BLaER1 (cell line): ENCODE measurements around the gene CMSS1.

ENCODE experiments used
- H3K27ac ChIP-seq: shearing (Covaris generic); formaldehyde crosslinking; 2 replicates; pipeline ENCODE4 v1.8.1; 2022
- H3K27me3 ChIP-seq: shearing (Covaris generic); formaldehyde crosslinking; 2 replicates; pipeline ENCODE4 v1.8.1; 2022
- H3K36me3 ChIP-seq: shearing (Covaris generic); formaldehyde crosslinking; 2 replicates; pipeline ENCODE4 v1.8.1; 2022
- H3K4me1 ChIP-seq: shearing (Covaris generic); formaldehyde crosslinking; 2 replicates; pipeline ENCODE4 v1.8.1; 2022
- H3K4me2 ChIP-seq: shearing (Covaris generic); formaldehyde crosslinking; 2 replicates; pipeline ENCODE4 v1.8.1; 2022
- H3K4me3 ChIP-seq: shearing (Covaris generic); formaldehyde crosslinking; 2 replicates; pipeline ENCODE4 v1.8.1; 2022
- H3K9ac ChIP-seq: shearing (Covaris generic); formaldehyde crosslinking; 2 replicates; pipeline ENCODE4 v1.8.1; 2022
- H3K9me3 ChIP-seq: shearing (Covaris generic); formaldehyde crosslinking; 2 replicates; pipeline ENCODE4 v1.8.1; 2022
- H4K20me1 ChIP-seq: shearing (Covaris generic); formaldehyde crosslinking; 2 replicates; pipeline ENCODE4 v1.8.1; 2022
- Cebpa-rat ChIP-seq: shearing (Covaris generic); IDR thresholded peaks from 2 replicates; pipeline ENCODE4 v1.8.1; 2022

The CMSS1 gene

GRCh38 chr3:100076731-100077529, 259.3 kb downstream of the CMSS1 start:
- H3K27me3 ChIP-seq, result no peaks in the 10 kb centered on the region
- no peaks in the 10 kb centered on the region for H3K9me3 ChIP-seq
- H3K36me3 ChIP-seq, result 0 out of 2 replicates have a peak, but pooled peaks cover 7% of the 10 kb centered on the region
- H3K4me2 ChIP-seq, result no peak overlapping the region
- no peak overlapping the region for H3K9ac ChIP-seq
- no peak overlapping the region for H3K27ac ChIP-seq
- no peak overlapping the region for H3K4me3 ChIP-seq
- H3K4me1 ChIP-seq, result peaks cover 32% of the 10 kb centered on the region
- no peak for TF ChIP-seq Cebpa-rat
- H4K20me1 ChIP-seq, result peaks cover 5% of the 10 kb centered on the region; the same call in 1 of the 2 replicates

GRCh38 chr3:100079328-100079727, 261.7 kb downstream of the CMSS1 start:
- Histone ChIP-seq H3K9ac (no peak overlapping the region), H3K36me3 (0 out of 2 replicates have a peak, but pooled peaks cover 7% of the 10 kb centered on the region), H3K27ac (no peak overlapping the region), H3K4me2 (no peak overlapping the region), H3K4me3 (no peak overlapping the region), H3K27me3 (no peaks in the 10 kb centered on the region), H4K20me1 (no peaks in the 10 kb centered on the region), H3K4me1 (peaks cover 8% of the 10 kb centered on the region), H3K9me3 (no peaks in the 10 kb centered on the region)
- TF ChIP-seq Cebpa-rat, result no peak

- Histone ChIP-seq H3K9ac (no peak overlapping the region), H3K27me3 (no peaks in the 10 kb centered on the region), H4K20me1 (no peaks in the 10 kb centered on the region), H3K4me1 (0 out of 2 replicates have a peak, but pooled peaks cover 3% of the 10 kb centered on the region), H3K4me3 (no peak overlapping the region), H3K27ac (no peak overlapping the region), H3K4me2 (no peak overlapping the region), H3K9me3 (no peaks in the 10 kb centered on the region), H3K36me3 (0 out of 2 replicates have a peak, but pooled peaks cover 7% of the 10 kb centered on the region)
- no peak for TF ChIP-seq Cebpa-rat
These were observed 262.9 kb downstream of the CMSS1 start for GRCh38 chr3:100080573-100080972.

- Histone ChIP-seq H3K4me3 (no peak overlapping the region), H3K4me2 (no peak overlapping the region), H3K4me1 (0 out of 2 replicates have a peak, but pooled peaks cover 1% of the 10 kb centered on the region), H4K20me1 (no peaks in the 10 kb centered on the region), H3K27ac (no peak overlapping the region), H3K9me3 (no peaks in the 10 kb centered on the region), H3K9ac (no peak overlapping the region), H3K27me3 (no peaks in the 10 kb centered on the region), H3K36me3 (0 out of 2 replicates have a peak, but pooled peaks cover 7% of the 10 kb centered on the region)
- TF ChIP-seq Cebpa-rat, result no peak
These were observed 263.6 kb downstream of the CMSS1 start for GRCh38 chr3:100081311-100081710.

- TF ChIP-seq Cebpa-rat, result no peak
- Histone ChIP-seq H3K36me3 (0 out of 2 replicates have a peak, but pooled peaks cover 7% of the 10 kb centered on the region), H4K20me1 (no peaks in the 10 kb centered on the region)
These were observed 264.5 kb downstream of the CMSS1 start for GRCh38 chr3:100081986-100082692.

GRCh38 chr3:100082714-100083113, 265.1 kb downstream of the CMSS1 start:
- Histone ChIP-seq H3K4me2 (no peak overlapping the region), H3K27me3 (no peaks in the 10 kb centered on the region), H3K4me1 (peaks cover 11% of the 10 kb centered on the region), H3K9me3 (no peaks in the 10 kb centered on the region), H3K36me3 (0 out of 2 replicates have a peak, but pooled peaks cover 7% of the 10 kb centered on the region), H4K20me1 (no peaks in the 10 kb centered on the region), H3K9ac (no peak overlapping the region), H3K27ac (no peak overlapping the region), H3K4me3 (no peak overlapping the region)
- no peak for TF ChIP-seq Cebpa-rat

More at GRCh38 chr3:100081986-100082692, 264.5 kb downstream of the CMSS1 start:
- Histone ChIP-seq H3K4me3 (no peak overlapping the region), H3K9ac (no peak overlapping the region), H3K27ac (no peak overlapping the region), H3K4me2 (no peak overlapping the region), H3K9me3 (no peaks in the 10 kb centered on the region), H3K4me1 (peaks cover 5% of the 10 kb centered on the region), H3K27me3 (no peaks in the 10 kb centered on the region)

- no peak overlapping the region for H3K4me3 ChIP-seq
- no peak for TF ChIP-seq Cebpa-rat
- no peak overlapping the region for H3K4me2 ChIP-seq
- H3K4me1 ChIP-seq, result peaks cover 12% of the 10 kb centered on the region
- no peaks in the 10 kb centered on the region for H3K27me3 ChIP-seq
- H3K36me3 ChIP-seq, result 0 out of 2 replicates have a peak, but pooled peaks cover 7% of the 10 kb centered on the region
- H3K9ac ChIP-seq, result no peak overlapping the region
- H3K9me3 ChIP-seq, result no peaks in the 10 kb centered on the region
- H3K27ac ChIP-seq, result no peak overlapping the region
- H4K20me1 ChIP-seq, result no peaks in the 10 kb centered on the region
These were observed 265.5 kb downstream of the CMSS1 start for GRCh38 chr3:100083209-100083608.

GRCh38 chr3:100084100-100084806, 266.6 kb downstream of the CMSS1 start:
- Histone ChIP-seq H3K4me2 (no peak overlapping the region), H4K20me1 (no peaks in the 10 kb centered on the region), H3K4me3 (no peak overlapping the region), H3K27me3 (no peaks in the 10 kb centered on the region), H3K9ac (no peak overlapping the region), H3K9me3 (no peaks in the 10 kb centered on the region), H3K36me3 (no peaks in the 10 kb centered on the region), H3K27ac (no peak overlapping the region), H3K4me1 (peaks cover 12% of the 10 kb centered on the region)
- TF ChIP-seq Cebpa-rat, result no peak

- Histone ChIP-seq H3K9me3 (no peaks in the 10 kb centered on the region), H4K20me1 (no peaks in the 10 kb centered on the region), H3K4me2 (no peak overlapping the region), H3K4me3 (no peak overlapping the region), H3K36me3 (no peaks in the 10 kb centered on the region), H3K27ac (no peak overlapping the region), H3K4me1 (peaks cover 12% of the 10 kb centered on the region), H3K9ac (no peak overlapping the region), H3K27me3 (no peaks in the 10 kb centered on the region)
- TF ChIP-seq Cebpa-rat, result no peak
These were observed 268.7 kb downstream of the CMSS1 start for GRCh38 chr3:100086401-100086800.
